Uterus (tissue), 4 donors: Measurements from ENCODE around the gene PERM1. TPM values are rescaled to one million over a fixed set of nuclear protein-coding genes. Genes with fewer than 3 reads are reported as not detected.

Source experiments
- DNase-seq, 2 donors: peaks; one replicate each; pipeline ENCODE4 v3.0.0-alpha.2; 2019 to 2020
- H3K27ac ChIP-seq, 2 donors: fragments of 200-600 bp; sonication (generic); 1 replicate in 1 of 2; 2 replicates in 1 of 2; pipeline ENCODE4 v1.5.1; 2016 to 2018
- H3K27me3 ChIP-seq, 2 donors: fragments of 200-600 bp; sonication (generic); one replicate each; pipeline ENCODE4 v1.5.1; 2018 to 2019; ENCODE audit warnings: control low read depth in 1 of 2
- H3K36me3 ChIP-seq, 2 donors: fragments of 200-600 bp; sonication (generic); one replicate each; pipeline ENCODE4 v1.5.1; 2019; ENCODE audit warnings: control low read depth in 1 of 2
- H3K4me1 ChIP-seq, 2 donors: fragments of 200-600 bp; sonication (generic); one replicate each; pipeline ENCODE4 v1.5.1; 2018 to 2019; ENCODE audit warnings: control low read depth in 1 of 2
- H3K4me3 ChIP-seq, 2 donors: fragments of 200-600 bp; sonication (generic); 1 replicate in 1 of 2; 2 replicates in 1 of 2; pipeline ENCODE4 v1.5.1; 2018 to 2019; ENCODE audit warnings: mild to moderate bottlenecking in 1 of 2
- H3K9me3 ChIP-seq, 2 donors: fragments of 200-600 bp; sonication (generic); one replicate each; pipeline ENCODE4 v1.5.1; 2019; ENCODE audit warnings: control low read depth in 1 of 2
- POLR2A ChIP-seq, 2 donors: fragments of 450-650 bp; IDR thresholded peaks; one replicate each; pipeline ENCODE4 v1.6.1; 2016; ENCODE audit warnings: antibody characterized with exemption in 2 of 2, mild to moderate bottlenecking in 1 of 2, moderate library complexity in 1 of 2
- intact Hi-C: fragments of 100-400 bp; cut with DNase I; formaldehyde crosslinking; loops from one replicate; pipeline ENCODE4 v1.15.1; 2023; ENCODE audit warnings: low total_unique reads
- small RNA-seq: library from RNA; depleted of rRNA; stranded (forward); fragments of <200 nt; gene quantifications from one replicate; pipeline ENCODE3, GENCODE V24; 2016
- total RNA-seq, 4 donors: library from RNA; depleted of rRNA in 3 of 4; stranded (reverse); fragments of >200 nt in 3 of 4; gene quantifications; one replicate each; pipeline versions ENCODE4 v1.1.0 to v1.2.4, GENCODE V29; 2014 to 2023
- TF ChIP-seq, protein P1 (sequence below), 4 experiments: fragments of 200-600 bp in 2 of 4; fragments of 450-650 bp in 2 of 4; sonication (generic) in 2 of 4; IDR thresholded peaks; one replicate each; pipeline ENCODE4 v1.5.1; 2016 to 2019; ENCODE audit warnings: antibody characterized with exemption in 4 of 4, mild to moderate bottlenecking in 2 of 4, moderate library complexity in 1 of 4
- donor health status: DM: yes; HTN: yes; CAD: no.

PERM1 gene
- total RNA-seq, 4 donors from 2014 or later, result 2.3 TPM; not detected in 3

DNA sequence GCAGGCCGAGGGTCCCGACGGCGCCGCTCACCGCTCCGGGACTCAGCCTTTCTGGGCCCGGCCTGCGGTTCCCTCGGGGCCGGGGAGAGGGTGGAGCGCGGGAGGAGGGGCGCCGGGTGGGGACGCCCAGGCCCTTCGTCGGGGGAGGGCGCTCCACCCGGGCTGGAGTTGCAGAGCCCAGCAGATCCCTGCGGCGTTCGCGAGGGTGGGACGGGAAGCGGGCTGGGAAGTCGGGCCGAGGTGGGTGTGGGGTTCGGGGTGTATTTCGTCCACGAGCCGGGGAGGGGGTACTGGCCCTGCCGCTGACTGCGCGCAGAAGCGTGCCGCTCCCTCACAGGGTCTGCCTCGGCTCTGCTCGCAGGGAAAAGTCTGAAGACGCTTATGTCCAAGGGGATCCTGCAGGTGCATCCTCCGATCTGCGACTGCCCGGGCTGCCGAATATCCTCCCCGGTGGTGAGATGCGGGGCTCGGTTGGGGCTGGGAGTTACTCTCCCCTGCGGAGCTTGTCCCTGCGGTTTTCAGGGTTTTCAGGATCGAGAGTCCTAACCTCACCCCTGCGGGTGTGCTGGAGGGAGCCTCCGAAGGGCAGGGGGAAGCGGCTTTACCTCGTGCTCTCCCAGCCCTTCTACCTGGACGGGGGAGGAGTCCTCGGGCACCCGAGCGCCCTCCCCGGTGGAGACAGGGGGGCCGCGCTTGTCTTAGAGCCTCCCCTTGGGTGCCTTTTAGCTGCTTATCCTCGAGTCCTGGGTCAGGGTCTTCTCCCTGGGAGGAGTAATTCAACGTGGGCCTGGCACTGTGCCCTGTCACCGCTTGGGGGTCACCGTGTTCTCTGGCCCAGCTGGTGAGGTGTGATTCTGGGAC lies 56.1 kb downstream of the PERM1 start:
- intact Hi-C loops, result no loop called here

More for the DNA sequence above, 56.1 kb downstream of the PERM1 start:
- TF ChIP-seq, protein P1, sequence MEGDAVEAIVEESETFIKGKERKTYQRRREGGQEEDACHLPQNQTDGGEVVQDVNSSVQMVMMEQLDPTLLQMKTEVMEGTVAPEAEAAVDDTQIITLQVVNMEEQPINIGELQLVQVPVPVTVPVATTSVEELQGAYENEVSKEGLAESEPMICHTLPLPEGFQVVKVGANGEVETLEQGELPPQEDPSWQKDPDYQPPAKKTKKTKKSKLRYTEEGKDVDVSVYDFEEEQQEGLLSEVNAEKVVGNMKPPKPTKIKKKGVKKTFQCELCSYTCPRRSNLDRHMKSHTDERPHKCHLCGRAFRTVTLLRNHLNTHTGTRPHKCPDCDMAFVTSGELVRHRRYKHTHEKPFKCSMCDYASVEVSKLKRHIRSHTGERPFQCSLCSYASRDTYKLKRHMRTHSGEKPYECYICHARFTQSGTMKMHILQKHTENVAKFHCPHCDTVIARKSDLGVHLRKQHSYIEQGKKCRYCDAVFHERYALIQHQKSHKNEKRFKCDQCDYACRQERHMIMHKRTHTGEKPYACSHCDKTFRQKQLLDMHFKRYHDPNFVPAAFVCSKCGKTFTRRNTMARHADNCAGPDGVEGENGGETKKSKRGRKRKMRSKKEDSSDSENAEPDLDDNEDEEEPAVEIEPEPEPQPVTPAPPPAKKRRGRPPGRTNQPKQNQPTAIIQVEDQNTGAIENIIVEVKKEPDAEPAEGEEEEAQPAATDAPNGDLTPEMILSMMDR (IDR thresholded peaks at IDR 0.05), result no peak
- TF ChIP-seq POLR2A (IDR thresholded peaks at IDR 0.05), result peak in 1 of 2 donors; percentile 33
- peak overlapping the region in 1 of 2 donors; percentile 40 for H3K4me3 ChIP-seq
- no peaks in the 10 kb centered on the region for H3K27me3 ChIP-seq
- no peak overlapping the region for H3K27ac ChIP-seq
- peak in 1 of 2 donors; percentile 70 for DNase-seq
- no peaks in the 10 kb centered on the region for H3K36me3 ChIP-seq
- no peaks in the 10 kb centered on the region for H3K9me3 ChIP-seq
- H3K4me1 ChIP-seq, result peaks cover 9 to 43% of the 10 kb centered on the region in 2 donors

Small RNA genes lying within 50 kb of the gene (small RNA-seq; reads per million reads assigned to genes)
- not detected for gene AL645608.3

Other genes starting within 250 kb of the PERM1 start
- 10 to 100 TPM in 2 of 4 donors, 1 to 10 TPM in 2; 1.0 to 40.7 (median 13.8) TPM for gene SAMD11, start 58.2 kb downstream of the PERM1 start, total RNA-seq
- 10 to 100 TPM; 21.8 to 58.8 (median 37.5) TPM for gene NOC2L, start 22.8 kb downstream of the PERM1 start, total RNA-seq
- gene KLHL17, start 21.5 kb downstream of the PERM1 start, total RNA-seq, result 10 to 100 TPM in 2 of 4 donors, 1 to 10 TPM in 2; 1.8 to 15.3 (median 9.6) TPM
- gene PLEKHN1, start 15.6 kb downstream of the PERM1 start, total RNA-seq, result 1 to 10 TPM in 1 of 4 donors, not detected in 3; 1.1 TPM
- 10 to 100 TPM; 19.6 to 41.0 (median 36.3) TPM for gene HES4, start 18.0 kb upstream of the PERM1 start, total RNA-seq
- 10 to 100 TPM in 2 of 4 donors, 1 to 10 TPM in 2; 1.8 to 27.2 (median 15.2) TPM for gene ISG15, start 31.4 kb upstream of the PERM1 start, total RNA-seq
- 10 to 100 TPM in 3 of 4 donors, 1 to 10 TPM in 1; 8.2 to 86.9 (median 26.2) TPM for gene AGRN, start 38.0 kb upstream of the PERM1 start, total RNA-seq
- not detected for gene RNF223, start 92.2 kb upstream of the PERM1 start, total RNA-seq
- gene C1orf159, start 134.0 kb upstream of the PERM1 start, total RNA-seq, result 10 to 100 TPM in 3 of 4 donors, 1 to 10 TPM in 1; 4.9 to 20.0 (median 17.9) TPM
- under 1 TPM in 2 of 4 donors, not detected in 2; 0.35 to 0.51 TPM for gene TTLL10, start 191.8 kb upstream of the PERM1 start, total RNA-seq
- gene TNFRSF18, start 224.5 kb upstream of the PERM1 start, total RNA-seq, result 1 to 10 TPM in 1 of 4 donors, under 1 TPM in 1, not detected in 2; 0.37 to 2.6 TPM
- 1 to 10 TPM in 2 of 4 donors, not detected in 2; 1.3 to 1.5 TPM for gene TNFRSF4, start 232.1 kb upstream of the PERM1 start, total RNA-seq
- 100 to 1,000 TPM in 1 of 4 donors, 10 to 100 TPM in 3; 29.7 to 105 (median 50.3) TPM for gene SDF4, start 249.9 kb upstream of the PERM1 start, total RNA-seq